Vagina (tissue), 2 donors: ENCODE data around the gene ETV7. TPM values are rescaled to one million over a fixed set of nuclear protein-coding genes. Genes with fewer than 3 reads are reported as not detected.
A peak's percentile ranks its signal among the peaks of the same experiment; 100 is the strongest.

Experiments used
- DNase-seq, 2 donors: peaks; one replicate each; pipeline ENCODE4 v3.0.0-alpha.2; 2017; ENCODE audit errors: extremely low spot score in 2 of 2
- H3K27ac ChIP-seq: fragments of 200-600 bp; sonication (generic); one replicate; pipeline ENCODE4 v1.5.1; 2019
- H3K27me3 ChIP-seq: fragments of 200-600 bp; sonication (generic); one replicate; pipeline ENCODE4 v1.5.1; 2019
- H3K36me3 ChIP-seq, 2 donors: fragments of 200-600 bp; sonication (generic); one replicate each; pipeline ENCODE4 v1.5.1; 2017 to 2019
- H3K4me1 ChIP-seq: fragments of 200-600 bp; sonication (generic); one replicate; pipeline ENCODE4 v1.5.1; 2019
- H3K4me3 ChIP-seq, 2 donors: fragments of 200-600 bp; sonication (generic); 1 replicate in 1 of 2; 2 replicates in 1 of 2; pipeline ENCODE4 v1.5.1; 2016 to 2019
- H3K9me3 ChIP-seq: fragments of 200-600 bp; sonication (generic); one replicate; pipeline ENCODE4 v1.5.1; 2019
- POLR2A ChIP-seq, 2 donors: fragments of 450-650 bp; IDR thresholded peaks; one replicate each; pipeline ENCODE4 v1.6.1; 2017; ENCODE audit warnings: antibody characterized with exemption in 2 of 2, mild to moderate bottlenecking in 2 of 2, moderate library complexity in 2 of 2
- POLR2AphosphoS5 ChIP-seq, 2 donors: sonication (generic); formaldehyde crosslinking; IDR thresholded peaks; one replicate each; pipeline ENCODE4 v1.9.0; 2017; ENCODE audit warnings: antibody characterized with exemption in 2 of 2, mild to moderate bottlenecking in 2 of 2, low read depth in 1 of 2; ENCODE audit not compliant: insufficient read depth in 1 of 2
- intact Hi-C: fragments of 100-400 bp; cut with DNase I; formaldehyde crosslinking; loops from one replicate; pipeline ENCODE4 v1.15.1; 2023
- total RNA-seq: library from RNA; depleted of rRNA; stranded (reverse); fragments of >200 nt; gene quantifications from one replicate; pipeline ENCODE4 v1.2.3, GENCODE V29; 2016
- TF ChIP-seq, protein P1 (sequence below), 3 experiments: fragments of 450-650 bp in 2 of 3; fragments of 200-600 bp in 1 of 3; sonication (generic) in 1 of 3; IDR thresholded peaks; one replicate each; pipeline ENCODE4 v1.5.1; 2017 to 2019; ENCODE audit warnings: antibody characterized with exemption in 3 of 3, mild to moderate bottlenecking in 2 of 3, moderate library complexity in 2 of 3

Gene ETV7
- total RNA-seq, 1 donor from 2014 or later = 2.2 TPM

DNA sequence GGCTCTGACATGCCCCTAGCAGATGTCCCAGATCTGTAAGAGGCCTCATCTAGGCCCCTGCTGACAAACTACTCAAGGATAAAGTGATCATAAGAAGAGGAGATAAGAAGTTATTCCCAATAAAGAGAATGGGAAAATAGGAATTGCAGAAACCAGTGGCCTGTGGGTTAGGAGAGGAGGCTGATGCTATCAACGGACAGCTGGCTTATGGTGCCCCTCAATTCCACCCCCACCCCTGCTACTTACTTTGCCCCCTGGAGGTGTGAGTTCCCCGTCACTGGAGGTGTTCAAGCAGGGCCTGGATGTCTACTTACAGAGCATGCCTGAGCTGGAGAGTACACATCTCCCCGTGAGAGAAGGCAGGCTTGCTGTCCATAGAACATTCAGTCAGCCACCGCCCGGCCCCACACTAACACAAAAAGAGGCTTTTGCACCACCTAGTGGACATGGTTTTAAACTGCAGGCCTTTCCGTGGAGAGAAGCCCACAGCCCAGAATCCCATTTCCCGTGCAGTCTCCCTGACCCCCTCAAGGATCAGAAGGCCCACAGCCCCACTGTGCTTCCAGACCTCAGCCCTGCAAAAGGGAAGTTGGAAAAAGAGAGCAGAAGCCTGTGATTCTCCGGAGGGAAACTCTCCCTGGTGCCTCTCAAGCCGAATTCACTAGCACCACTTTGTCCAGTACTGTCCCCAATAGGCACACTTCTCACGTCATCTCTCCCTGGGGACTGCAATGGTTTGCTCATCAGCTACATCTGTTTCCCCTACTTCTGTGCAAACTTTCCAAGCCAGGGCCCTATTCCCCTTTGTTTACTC lies 27.0 kb downstream of the ETV7 start:
- H3K4me1 ChIP-seq = no peaks in the 10 kb centered on the region
- TF ChIP-seq POLR2A (IDR thresholded peaks at IDR 0.05) (no peak), POLR2AphosphoS5 (IDR thresholded peaks at IDR 0.05; ENCODE audit: insufficient read depth in 1 of 2, low read depth in 1 of 2) (no peak)
- TF ChIP-seq, protein P1, sequence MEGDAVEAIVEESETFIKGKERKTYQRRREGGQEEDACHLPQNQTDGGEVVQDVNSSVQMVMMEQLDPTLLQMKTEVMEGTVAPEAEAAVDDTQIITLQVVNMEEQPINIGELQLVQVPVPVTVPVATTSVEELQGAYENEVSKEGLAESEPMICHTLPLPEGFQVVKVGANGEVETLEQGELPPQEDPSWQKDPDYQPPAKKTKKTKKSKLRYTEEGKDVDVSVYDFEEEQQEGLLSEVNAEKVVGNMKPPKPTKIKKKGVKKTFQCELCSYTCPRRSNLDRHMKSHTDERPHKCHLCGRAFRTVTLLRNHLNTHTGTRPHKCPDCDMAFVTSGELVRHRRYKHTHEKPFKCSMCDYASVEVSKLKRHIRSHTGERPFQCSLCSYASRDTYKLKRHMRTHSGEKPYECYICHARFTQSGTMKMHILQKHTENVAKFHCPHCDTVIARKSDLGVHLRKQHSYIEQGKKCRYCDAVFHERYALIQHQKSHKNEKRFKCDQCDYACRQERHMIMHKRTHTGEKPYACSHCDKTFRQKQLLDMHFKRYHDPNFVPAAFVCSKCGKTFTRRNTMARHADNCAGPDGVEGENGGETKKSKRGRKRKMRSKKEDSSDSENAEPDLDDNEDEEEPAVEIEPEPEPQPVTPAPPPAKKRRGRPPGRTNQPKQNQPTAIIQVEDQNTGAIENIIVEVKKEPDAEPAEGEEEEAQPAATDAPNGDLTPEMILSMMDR (IDR thresholded peaks at IDR 0.05) = peak; percentile 74 to 83 (median 75)

DNA sequence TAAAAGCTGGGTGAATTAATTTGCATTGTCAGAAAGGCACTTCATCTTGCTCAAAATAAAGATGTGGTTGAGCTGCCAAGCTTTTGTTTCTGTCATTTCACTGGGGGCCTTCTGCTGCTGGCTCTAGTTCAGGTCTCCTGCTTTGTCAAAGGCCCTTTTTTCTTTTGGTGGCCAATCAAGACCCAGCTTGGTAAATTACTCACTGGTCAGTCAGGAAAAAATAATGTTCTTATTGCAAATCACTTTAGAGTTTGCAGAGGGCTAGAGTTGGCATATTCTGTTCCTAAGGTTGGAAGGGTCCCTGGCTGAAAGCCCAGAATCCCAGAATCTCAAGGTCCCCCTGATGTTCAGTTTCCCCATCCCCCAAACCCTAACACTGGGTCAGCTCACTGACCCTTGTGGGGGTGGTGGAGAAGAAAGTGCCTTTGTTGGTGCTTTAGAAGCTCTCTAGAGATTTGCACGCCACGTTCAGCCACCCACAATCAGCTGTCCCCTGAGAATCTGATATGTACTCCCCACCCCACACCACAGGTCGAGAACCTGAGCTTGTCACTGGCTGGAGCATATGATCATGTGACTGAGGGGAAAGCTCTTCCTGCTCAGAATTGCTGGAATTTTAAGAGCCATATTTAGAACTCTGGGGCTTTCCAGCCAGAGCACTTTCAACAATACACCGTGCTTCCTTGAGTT lies 29.1 kb downstream of the ETV7 start:
- no peak for DNase-seq
- Histone ChIP-seq H3K4me3 (no peak overlapping the region), H3K36me3 (no peaks in the 10 kb centered on the region), H3K27me3 (no peaks in the 10 kb centered on the region), H3K27ac (no peak overlapping the region), H3K9me3 (no peaks in the 10 kb centered on the region), H3K4me1 (no peaks in the 10 kb centered on the region)
- intact Hi-C loops = no loop called here
- no peak for TF ChIP-seq POLR2AphosphoS5 (IDR thresholded peaks at IDR 0.05; ENCODE audit: insufficient read depth in 1 of 2, low read depth in 1 of 2)
- TF ChIP-seq, protein P1 (IDR thresholded peaks at IDR 0.05) = no peak
- TF ChIP-seq POLR2A (IDR thresholded peaks at IDR 0.05) = no peak

More for the DNA sequence above, 27.0 kb downstream of the ETV7 start:
- H3K36me3 ChIP-seq = no peaks in the 10 kb centered on the region
- no peaks in the 10 kb centered on the region for H3K27me3 ChIP-seq
- intact Hi-C loops = loop anchor here (5.0 kb wide), 1 partner anchor 58 kb away; no protein-coding TSS in a partner anchor
- no peaks in the 10 kb centered on the region for H3K9me3 ChIP-seq
- H3K4me3 ChIP-seq = no peak overlapping the region
- DNase-seq = no peak
- no peak overlapping the region for H3K27ac ChIP-seq

DNA sequence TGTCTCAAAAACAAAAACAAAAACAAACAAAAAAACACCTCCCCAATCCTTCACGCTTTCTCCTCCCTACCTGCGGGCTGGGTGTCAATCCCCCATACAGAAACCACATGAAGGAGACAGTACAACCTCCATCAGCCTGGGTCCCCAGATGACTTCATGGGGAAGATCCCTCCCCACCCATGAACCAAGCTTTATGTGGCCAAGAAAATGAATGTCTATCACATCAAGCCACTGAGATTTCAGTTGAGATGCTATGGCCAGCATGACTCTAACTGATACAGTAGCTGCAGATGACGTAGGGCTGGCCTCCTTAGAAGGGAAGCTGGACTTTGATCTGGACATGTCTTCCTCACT lies 29.6 kb downstream of the ETV7 start:
- no peak overlapping the region for H3K27ac ChIP-seq
- H3K36me3 ChIP-seq = no peaks in the 10 kb centered on the region
- TF ChIP-seq POLR2AphosphoS5 (IDR thresholded peaks at IDR 0.05; ENCODE audit: insufficient read depth in 1 of 2, low read depth in 1 of 2) = no peak
- TF ChIP-seq POLR2A (IDR thresholded peaks at IDR 0.05) = no peak
- TF ChIP-seq, protein P1 (IDR thresholded peaks at IDR 0.05) = no peak
- H3K4me1 ChIP-seq = no peaks in the 10 kb centered on the region
- H3K27me3 ChIP-seq = no peaks in the 10 kb centered on the region
- intact Hi-C loops = no loop called here
- no peak overlapping the region for H3K4me3 ChIP-seq
- no peak for DNase-seq
- H3K9me3 ChIP-seq = no peaks in the 10 kb centered on the region

DNA sequence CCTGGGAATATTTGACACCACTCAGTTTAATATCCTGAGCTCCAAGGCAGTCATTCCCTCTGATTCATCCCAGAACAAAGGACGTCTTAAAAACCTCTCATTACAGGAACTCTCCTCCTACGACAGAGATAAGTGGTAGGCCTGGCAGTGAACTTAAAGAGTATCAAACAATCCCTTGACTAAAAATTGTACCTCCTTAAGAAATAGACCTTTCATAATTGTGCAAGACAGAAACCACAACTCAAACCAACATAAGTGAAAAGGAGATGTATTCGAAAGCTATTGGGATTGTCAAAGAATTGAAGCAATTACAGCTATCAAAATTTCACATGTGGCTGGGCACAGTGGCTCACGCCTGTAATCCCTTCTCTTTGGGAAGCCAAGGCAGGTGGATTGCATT lies 31.6 kb downstream of the ETV7 start:
- intact Hi-C loops = no loop called here

More for the DNA sequence above, 31.6 kb downstream of the ETV7 start:
- no peaks in the 10 kb centered on the region for H3K4me1 ChIP-seq
- no peak overlapping the region for H3K4me3 ChIP-seq
- no peaks in the 10 kb centered on the region for H3K9me3 ChIP-seq
- TF ChIP-seq, protein P1 (IDR thresholded peaks at IDR 0.05) = no peak
- TF ChIP-seq POLR2A (IDR thresholded peaks at IDR 0.05) (no peak), POLR2AphosphoS5 (IDR thresholded peaks at IDR 0.05; ENCODE audit: insufficient read depth in 1 of 2, low read depth in 1 of 2) (no peak)
- H3K27me3 ChIP-seq = no peaks in the 10 kb centered on the region
- no peak for DNase-seq
- H3K27ac ChIP-seq = no peak overlapping the region
- H3K36me3 ChIP-seq = no peaks in the 10 kb centered on the region
